Left ventricle myocardium inferior (tissue), 1 donor: Measurements from ENCODE around the gene MAP1B. TPM values are rescaled to one million over a fixed set of nuclear protein-coding genes. Genes with fewer than 3 reads are reported as not detected.

ENCODE experiments used
- DNase-seq: peaks from one replicate; pipeline ENCODE4 v3.0.0-alpha.2; 2020
- H3K27ac ChIP-seq: fragments of 200-600 bp; replicated peaks from 2 replicates; pipeline ENCODE4 v1.8.0; 2021
- H3K27me3 ChIP-seq: fragments of 200-600 bp; 2 replicates; pipeline ENCODE4 v1.8.0; 2021; ENCODE audit warnings: low read depth
- H3K36me3 ChIP-seq: fragments of 200-600 bp; 2 replicates; pipeline ENCODE4 v1.8.0; 2021
- H3K4me1 ChIP-seq: fragments of 200-600 bp; 2 replicates; pipeline ENCODE4 v1.8.0; 2021
- H3K4me3 ChIP-seq: fragments of 200-600 bp; 2 replicates; pipeline ENCODE4 v1.8.0; 2021; ENCODE audit warnings: mild to moderate bottlenecking, moderate library complexity
- H3K9me3 ChIP-seq: fragments of 200-600 bp; replicated peaks from 2 replicates; pipeline ENCODE4 v1.8.0; 2021
- intact Hi-C: fragments of 100-400 bp; cut with micrococcal nuclease; formaldehyde crosslinking; loops from one replicate; pipeline ENCODE4 v1.11.0; 2022
- long read RNA-seq: library from polyadenylated mRNA; unstranded; transcript quantifications from one replicate; pipeline ENCODE4 v2.0.0, GENCODE V29; 2021
- total RNA-seq: library from RNA; stranded (reverse); fragmentation: NEBNext Ultra II Directional; extraction: Animal tissue kit (Norgen Biotek cat#: 25700); gene quantifications from one replicate; pipeline ENCODE4 v1.2.1, GENCODE V29; 2021
- TF ChIP-seq, protein P1 (sequence below): fragments of 200-600 bp; IDR thresholded peaks from 2 replicates; pipeline ENCODE4 v1.8.0; 2021; ENCODE audit warnings: antibody characterized with exemption, mild to moderate bottlenecking, borderline replicate concordance
- donor health status: DM: no; HTN: yes; CAD: no; lungs with severe emphysema.

MAP1B gene
- 73.2 TPM for total RNA-seq
- long read RNA-seq, partial matches to known transcripts: 25 of 34 reads
- long read RNA-seq, other reads (novel, unspliced or antisense): 9 of 34 reads

DNA sequence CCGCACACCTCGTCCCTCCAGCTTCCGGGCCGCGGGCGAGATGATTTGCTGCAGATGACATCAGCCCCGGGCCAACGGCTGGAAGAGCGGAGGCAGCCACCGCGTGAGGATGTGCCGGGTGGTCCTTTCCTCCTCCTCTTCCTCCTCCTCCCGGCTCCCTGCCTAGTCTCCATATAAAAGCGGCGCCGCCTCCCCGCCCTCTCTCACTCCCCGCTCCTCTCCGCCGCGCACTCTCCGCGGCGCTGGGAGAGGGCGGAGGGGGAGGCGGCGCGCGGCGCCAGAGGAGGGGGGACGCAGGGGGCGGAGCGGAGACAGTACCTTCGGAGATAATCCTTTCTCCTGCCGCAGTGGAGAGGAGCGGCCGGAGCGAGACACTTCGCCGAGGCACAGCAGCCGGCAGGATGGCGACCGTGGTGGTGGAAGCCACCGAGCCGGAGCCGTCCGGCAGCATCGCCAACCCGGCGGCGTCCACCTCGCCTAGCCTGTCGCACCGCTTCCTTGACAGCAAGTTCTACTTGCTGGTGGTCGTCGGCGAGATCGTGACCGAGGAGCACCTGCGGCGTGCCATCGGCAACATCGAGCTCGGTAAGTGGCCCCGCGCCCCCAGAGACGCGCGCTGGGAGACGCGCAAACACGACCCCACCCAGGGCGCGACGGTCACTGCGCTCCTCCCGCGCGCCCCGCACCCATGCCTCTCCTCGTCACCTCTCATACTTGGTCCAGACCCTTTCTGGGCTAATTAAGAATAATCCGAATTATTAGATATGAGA, at the start of gene MAP1B:
Gene MAP1B (plus strand): TSS at position 345 of the 770 bp plus-strand sequence. CDS start 57 bp downstream, at position 402.
- Histone ChIP-seq H3K27ac (peak within 1 kb of the TSS; percentile 89), H3K9me3 (peaks cover 12% of the 10 kb centered on the region), H3K4me3 (peak within 1 kb of the TSS; percentile 92), H3K36me3 (no peaks in the 10 kb centered on the region), H3K27me3 (no peaks in the 10 kb centered on the region), H3K4me1 (peaks cover 51% of the 10 kb centered on the region)
- TF ChIP-seq, protein P1, sequence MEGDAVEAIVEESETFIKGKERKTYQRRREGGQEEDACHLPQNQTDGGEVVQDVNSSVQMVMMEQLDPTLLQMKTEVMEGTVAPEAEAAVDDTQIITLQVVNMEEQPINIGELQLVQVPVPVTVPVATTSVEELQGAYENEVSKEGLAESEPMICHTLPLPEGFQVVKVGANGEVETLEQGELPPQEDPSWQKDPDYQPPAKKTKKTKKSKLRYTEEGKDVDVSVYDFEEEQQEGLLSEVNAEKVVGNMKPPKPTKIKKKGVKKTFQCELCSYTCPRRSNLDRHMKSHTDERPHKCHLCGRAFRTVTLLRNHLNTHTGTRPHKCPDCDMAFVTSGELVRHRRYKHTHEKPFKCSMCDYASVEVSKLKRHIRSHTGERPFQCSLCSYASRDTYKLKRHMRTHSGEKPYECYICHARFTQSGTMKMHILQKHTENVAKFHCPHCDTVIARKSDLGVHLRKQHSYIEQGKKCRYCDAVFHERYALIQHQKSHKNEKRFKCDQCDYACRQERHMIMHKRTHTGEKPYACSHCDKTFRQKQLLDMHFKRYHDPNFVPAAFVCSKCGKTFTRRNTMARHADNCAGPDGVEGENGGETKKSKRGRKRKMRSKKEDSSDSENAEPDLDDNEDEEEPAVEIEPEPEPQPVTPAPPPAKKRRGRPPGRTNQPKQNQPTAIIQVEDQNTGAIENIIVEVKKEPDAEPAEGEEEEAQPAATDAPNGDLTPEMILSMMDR: no peak
- DNase-seq: peak; percentile 64
- intact Hi-C loops: loop anchor here (10.0 kb wide), 1 partner anchor 323 kb away; no protein-coding TSS in a partner anchor

DNA sequence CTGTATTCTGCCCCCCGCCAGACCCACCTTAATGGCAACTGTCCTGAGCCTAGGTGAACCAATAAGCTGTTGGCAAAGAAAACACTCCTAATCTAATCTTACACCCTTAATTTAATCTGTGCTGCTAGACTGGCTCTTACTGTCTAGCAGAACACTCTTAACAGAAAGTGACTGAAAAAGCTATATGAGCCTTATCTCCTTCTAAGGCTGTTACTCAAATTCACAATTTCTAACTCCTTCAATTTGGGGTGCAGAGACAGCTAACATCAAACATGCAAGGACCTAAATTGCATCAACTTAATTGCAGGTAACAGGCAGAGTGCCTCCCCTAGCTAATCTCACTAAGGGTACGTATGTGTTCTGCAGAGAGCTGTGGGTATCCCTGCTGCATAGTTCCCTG, 49.5 kb upstream of the MAP1B start:
- no peaks in the 10 kb centered on the region for H3K36me3 ChIP-seq
- no peak for DNase-seq
- peaks cover 31% of the 10 kb centered on the region for H3K27me3 ChIP-seq
- no peak overlapping the region for H3K27ac ChIP-seq
- intact Hi-C loops: no loop called here
- no peaks in the 10 kb centered on the region for H3K4me1 ChIP-seq
- TF ChIP-seq, protein P1: no peak
- H3K9me3 ChIP-seq: no peaks in the 10 kb centered on the region
- no peak overlapping the region for H3K4me3 ChIP-seq

DNA sequence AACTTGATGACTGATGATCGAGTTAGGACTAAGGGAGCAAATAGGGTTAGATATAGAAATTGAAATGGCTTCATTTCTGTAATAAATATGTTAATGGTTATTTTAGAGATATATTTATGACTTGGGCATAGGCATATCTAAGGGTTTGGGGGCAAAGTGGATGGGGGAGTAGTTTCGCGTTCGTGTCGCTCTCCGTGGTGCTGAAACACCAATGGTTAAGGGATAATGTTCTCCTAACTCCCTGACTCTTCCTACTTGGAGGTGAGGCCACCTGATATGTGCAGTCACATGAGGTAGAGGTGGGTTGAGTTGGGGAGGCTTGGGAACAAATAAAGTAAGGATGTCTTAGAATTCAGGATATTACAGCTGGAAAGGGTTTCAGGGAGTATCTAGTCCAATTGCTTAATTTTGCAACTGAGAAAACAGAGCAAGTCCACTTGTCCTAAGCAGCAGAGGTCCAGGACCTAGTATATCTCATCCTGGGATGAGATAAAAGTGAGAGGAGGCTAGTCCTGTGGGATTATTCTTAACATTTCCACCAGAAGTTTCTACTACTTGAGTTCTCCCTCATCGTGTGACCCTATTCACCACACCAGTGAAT, 44.0 kb upstream of the MAP1B start:
- Histone ChIP-seq H3K9me3 (no peaks in the 10 kb centered on the region), H3K36me3 (no peaks in the 10 kb centered on the region), H3K4me1 (no peaks in the 10 kb centered on the region), H3K27ac (no peak overlapping the region), H3K27me3 (peaks cover 26% of the 10 kb centered on the region), H3K4me3 (no peak overlapping the region)
- no peak for DNase-seq
- TF ChIP-seq, protein P1: no peak
- intact Hi-C loops: no loop called here

DNA sequence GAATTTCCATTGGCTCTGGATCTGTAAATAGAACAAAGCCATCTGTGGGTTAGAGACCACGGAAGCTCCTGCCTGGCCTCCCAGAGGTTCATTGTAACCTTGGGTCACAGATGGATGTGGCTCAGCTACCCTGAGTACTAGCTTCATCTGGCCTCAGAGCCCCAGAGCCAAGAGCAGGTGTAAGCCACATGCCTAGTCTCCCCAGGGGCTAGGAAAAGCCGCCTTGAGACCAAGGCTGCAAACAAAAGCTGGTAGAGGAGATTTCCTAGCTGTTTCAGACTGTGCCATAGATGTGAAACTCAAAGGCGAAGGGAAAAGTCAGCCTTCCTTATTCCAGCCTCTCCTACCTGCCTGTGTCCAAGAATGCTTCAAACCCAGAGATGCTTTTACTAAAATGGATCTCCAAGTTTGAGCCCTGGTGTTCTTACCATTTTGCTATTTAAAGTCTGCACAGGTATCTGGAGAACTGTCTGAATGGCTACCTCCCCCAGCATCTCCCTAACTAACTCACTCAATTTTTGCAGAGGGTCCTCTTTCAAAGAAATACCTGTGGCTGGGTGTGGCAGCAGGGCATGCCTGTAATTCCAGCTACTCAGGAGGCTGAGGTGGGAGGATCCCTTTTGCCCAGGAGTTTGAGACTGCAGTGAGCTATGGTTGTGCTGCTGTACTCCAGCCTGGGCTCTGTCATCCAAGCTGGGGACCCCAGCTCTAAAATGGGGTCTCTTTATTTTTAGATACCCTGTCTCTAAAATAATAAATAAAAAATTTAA, 42.3 kb upstream of the MAP1B start:
- intact Hi-C loops: no loop called here
- Histone ChIP-seq H3K27me3 (peaks cover 18% of the 10 kb centered on the region), H3K4me1 (no peaks in the 10 kb centered on the region), H3K9me3 (no peaks in the 10 kb centered on the region), H3K4me3 (no peak overlapping the region), H3K27ac (no peak overlapping the region), H3K36me3 (no peaks in the 10 kb centered on the region)
- no peak for DNase-seq
- TF ChIP-seq, protein P1: no peak

DNA sequence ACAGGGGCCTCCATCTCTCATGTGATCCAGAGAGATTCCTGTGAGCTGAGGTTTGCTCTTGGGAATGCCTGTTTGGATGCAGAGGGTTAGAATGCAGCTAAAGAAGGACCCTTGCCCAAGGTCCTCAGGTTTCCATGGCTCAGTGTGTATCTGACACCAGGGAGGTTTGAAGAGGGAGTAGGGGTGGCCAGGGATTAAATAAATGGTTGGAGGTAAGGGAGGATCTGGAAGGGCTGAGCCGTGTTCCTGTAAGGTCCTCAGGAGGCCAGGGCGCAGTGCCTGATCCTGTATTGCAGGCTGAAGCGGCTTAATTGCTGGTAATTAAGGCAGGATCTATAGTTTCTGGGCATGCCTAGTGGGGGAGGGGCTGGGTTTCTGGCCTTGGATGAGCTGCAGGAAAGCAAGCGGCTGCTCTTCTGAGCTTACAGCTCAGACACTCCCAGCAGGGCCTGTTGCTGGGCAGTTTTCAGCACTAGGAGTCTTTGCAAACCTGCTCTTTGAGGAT, 41.5 kb upstream of the MAP1B start:
- no peak overlapping the region for H3K4me3 ChIP-seq
- H3K27me3 ChIP-seq: peaks cover 15% of the 10 kb centered on the region
- H3K27ac ChIP-seq: no peak overlapping the region
- no peaks in the 10 kb centered on the region for H3K4me1 ChIP-seq
- intact Hi-C loops: no loop called here
- no peaks in the 10 kb centered on the region for H3K36me3 ChIP-seq
- H3K9me3 ChIP-seq: no peaks in the 10 kb centered on the region
- DNase-seq: no peak
- TF ChIP-seq, protein P1: no peak
